ENCODE results near the gene UTP11. TPM values are rescaled to one million over a fixed set of nuclear protein-coding genes. Genes with fewer than 3 reads are reported as not detected.
A peak's percentile ranks its signal among the peaks of the same experiment; 100 is the strongest.
"Not testable (repeated sequence)": the region's sequence is repeated elsewhere in the genome, so short reads cannot be mapped to it uniquely, and the experiment has no call there.

UTP11 gene
- total RNA-seq, 1 experiment from 2014 or later, result 45.4 TPM

DNA sequence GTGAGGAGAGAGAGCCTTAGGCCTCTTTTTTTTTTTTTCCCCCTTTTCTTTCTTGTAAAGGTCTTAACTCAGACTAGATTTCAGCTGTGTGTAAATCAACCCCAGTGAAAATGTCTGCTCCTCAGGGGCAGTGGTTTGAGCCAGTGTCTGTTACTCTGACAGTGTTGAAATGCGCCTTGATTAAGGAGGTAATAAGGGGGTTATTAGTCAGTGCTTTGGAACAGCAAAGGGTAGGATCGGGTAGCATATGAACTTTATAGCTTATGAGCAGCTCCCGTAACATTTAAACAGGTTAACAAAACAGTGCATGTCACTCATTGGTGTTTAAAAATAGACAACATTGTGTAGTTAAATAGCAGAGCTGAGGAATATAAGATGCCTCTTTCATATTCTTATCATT is 10.3 kb downstream of the UTP11 start:
- in situ Hi-C loops (cut with HindIII; ENCODE audit: low pct_unique_long_range_greater_than_20kb, low sequenced_read_pairs), result no loop called here

DNA sequence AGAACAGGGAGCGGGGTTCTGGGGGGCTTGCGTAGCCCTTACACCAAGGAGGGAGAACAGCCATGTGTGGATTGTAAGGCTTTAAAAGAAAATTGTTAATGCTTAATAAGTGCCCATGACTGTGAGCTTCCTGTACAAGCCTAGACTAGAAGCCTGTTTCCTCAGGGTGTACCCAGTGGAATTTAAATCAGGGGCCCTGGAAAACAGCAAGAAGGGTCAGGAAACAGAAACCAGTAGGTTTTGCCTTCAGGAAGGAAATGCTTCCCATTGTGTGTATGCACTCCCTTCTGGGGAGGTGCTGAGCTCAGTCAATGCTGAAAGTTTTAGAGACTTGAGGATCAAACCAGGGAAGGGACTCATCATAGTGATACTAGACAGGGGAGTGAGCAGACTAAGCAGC is 12.7 kb downstream of the UTP11 start:
- in situ Hi-C loops (cut with HindIII; ENCODE audit: low pct_unique_long_range_greater_than_20kb, low sequenced_read_pairs), result no loop called here
- DNase-seq (ENCODE audit: low read depth), result no peak

More for the DNA sequence above, 10.3 kb downstream of the UTP11 start:
- no peak for DNase-seq (ENCODE audit: low read depth)

GRCh38 chr1:38025664-38026063 is 13.1 kb downstream of the UTP11 start:
- in situ Hi-C loops (cut with HindIII; ENCODE audit: low pct_unique_long_range_greater_than_20kb, low sequenced_read_pairs), result no loop called here
- DNase-seq (ENCODE audit: low read depth), result no peak

DNA sequence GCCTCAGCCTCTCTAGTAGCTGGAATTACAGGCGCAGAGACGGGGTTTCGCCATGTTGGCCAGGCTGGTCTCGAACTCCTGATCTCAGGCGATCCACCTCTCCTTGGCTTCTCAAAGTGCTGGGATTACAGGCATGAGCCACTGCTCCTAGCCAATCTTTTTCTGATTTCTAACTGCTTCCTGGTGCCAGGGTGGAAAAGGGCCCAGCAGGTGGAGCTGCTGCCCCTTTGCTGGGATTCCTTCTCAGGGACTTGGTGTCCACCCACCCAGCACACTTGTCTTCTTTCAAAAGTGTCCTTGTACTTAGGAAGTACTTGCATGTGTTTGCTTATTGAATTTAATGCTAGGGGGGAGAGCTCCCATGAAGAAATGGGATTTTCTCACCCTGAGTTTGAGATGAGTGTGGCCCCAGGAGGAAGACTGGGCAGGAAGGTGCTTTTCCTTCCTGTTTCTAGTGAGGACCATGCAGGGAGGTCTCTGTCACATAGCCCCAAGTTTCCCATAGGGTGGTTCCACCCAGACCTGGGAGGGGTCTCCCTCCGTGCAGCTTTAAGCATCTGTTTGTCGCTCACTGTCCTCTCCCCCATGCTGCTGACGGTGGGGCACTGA is 14.2 kb downstream of the UTP11 start:
- in situ Hi-C loops (cut with HindIII; ENCODE audit: low pct_unique_long_range_greater_than_20kb, low sequenced_read_pairs), result no loop called here
- DNase-seq (ENCODE audit: low read depth), result peak; percentile 64

GRCh38 chr1:38027201-38028104 is 14.9 kb downstream of the UTP11 start:
- in situ Hi-C loops (cut with HindIII; ENCODE audit: low pct_unique_long_range_greater_than_20kb, low sequenced_read_pairs), result no loop called here

GRCh38 chr1:38028105-38028591 is 15.6 kb downstream of the UTP11 start:
- no peak for DNase-seq (ENCODE audit: low read depth)
- in situ Hi-C loops (cut with HindIII; ENCODE audit: low pct_unique_long_range_greater_than_20kb, low sequenced_read_pairs), result no loop called here

More at GRCh38 chr1:38027201-38028104, 14.9 kb downstream of the UTP11 start:
- no peak for DNase-seq (ENCODE audit: low read depth)

DNA sequence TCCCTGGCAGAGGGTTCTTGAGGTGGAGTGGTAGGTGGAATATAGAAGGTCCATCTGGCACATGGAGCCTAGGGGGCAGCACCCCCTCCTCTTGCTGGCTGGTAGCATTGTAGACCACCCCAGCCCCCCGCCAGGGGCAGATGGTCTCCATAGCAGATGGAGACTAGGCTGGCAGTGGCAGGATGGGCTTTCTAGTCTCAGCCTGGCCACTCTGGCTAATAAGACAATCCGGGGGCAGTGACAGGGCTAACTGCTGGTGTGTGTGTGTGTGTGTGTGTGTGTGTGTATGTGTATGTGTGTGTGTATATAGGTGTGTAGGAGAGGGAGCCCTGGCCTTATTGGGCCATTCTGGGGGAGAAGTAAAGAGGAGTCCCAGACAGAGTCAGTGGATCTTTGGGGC is 16.1 kb downstream of the UTP11 start:
- no peak for DNase-seq (ENCODE audit: low read depth)
- in situ Hi-C loops (cut with HindIII; ENCODE audit: low pct_unique_long_range_greater_than_20kb, low sequenced_read_pairs), result no loop called here

DNA sequence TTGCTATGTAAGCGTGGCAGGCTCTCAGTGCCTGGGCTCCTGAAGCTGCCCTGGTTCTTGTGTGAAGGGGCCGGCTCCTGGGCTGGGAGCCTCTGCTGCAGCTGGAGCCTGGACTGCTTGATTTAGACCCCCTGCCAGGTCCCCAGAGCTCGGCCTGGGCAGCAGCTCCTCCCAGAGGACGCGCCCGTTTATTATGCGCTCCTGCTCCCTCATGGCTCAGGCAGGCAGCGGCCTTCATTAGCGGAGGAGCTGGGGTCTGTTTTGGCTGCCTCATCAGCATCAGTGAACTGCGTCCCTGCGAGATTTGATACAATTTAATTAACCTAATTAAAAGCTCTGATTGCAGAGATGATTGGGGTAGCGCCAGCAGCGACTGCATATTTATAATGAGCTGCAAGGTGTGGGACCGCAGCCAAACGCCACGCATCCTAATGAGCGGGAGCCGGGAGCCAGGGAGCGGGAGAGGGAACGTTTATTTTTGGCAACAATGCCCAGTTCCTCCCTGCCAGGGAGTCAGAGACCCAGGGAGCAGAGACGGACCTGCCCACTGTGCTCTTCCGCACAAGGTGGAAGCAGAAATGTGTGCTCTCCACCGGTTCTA is 16.6 kb downstream of the UTP11 start:
- DNase-seq (ENCODE audit: low read depth), result no peak
- in situ Hi-C loops (cut with HindIII; ENCODE audit: low pct_unique_long_range_greater_than_20kb, low sequenced_read_pairs), result no loop called here

- in situ Hi-C loops (cut with HindIII; ENCODE audit: low pct_unique_long_range_greater_than_20kb, low sequenced_read_pairs), result no loop called here
- DNase-seq (ENCODE audit: low read depth), result peak; percentile 85
Measured at GRCh38 chr1:38029685-38030511, 17.4 kb downstream of the UTP11 start.

- no peak for DNase-seq (ENCODE audit: low read depth)
- in situ Hi-C loops (cut with HindIII; ENCODE audit: low pct_unique_long_range_greater_than_20kb, low sequenced_read_pairs), result no loop called here
Measured at GRCh38 chr1:38030596-38031512, 18.3 kb downstream of the UTP11 start.

DNA sequence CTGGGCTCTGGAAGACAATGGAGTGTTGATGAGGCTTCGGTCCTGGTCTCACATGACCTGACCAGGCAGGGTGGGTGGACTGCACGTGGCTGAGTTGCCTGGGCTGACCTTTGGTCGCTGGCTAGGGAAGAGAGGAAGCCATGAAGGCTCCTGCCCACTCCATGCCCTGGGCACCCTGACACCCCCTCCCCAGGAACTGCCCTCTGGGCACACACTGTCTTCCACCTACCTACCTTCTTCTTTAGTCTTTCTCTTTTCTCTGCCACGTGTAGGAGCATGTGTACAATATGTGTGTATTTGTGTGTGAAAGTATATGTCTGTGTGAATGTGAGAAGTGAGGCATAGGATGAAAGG is 19.0 kb downstream of the UTP11 start:
- in situ Hi-C loops (cut with HindIII; ENCODE audit: low pct_unique_long_range_greater_than_20kb, low sequenced_read_pairs), result no loop called here

DNA sequence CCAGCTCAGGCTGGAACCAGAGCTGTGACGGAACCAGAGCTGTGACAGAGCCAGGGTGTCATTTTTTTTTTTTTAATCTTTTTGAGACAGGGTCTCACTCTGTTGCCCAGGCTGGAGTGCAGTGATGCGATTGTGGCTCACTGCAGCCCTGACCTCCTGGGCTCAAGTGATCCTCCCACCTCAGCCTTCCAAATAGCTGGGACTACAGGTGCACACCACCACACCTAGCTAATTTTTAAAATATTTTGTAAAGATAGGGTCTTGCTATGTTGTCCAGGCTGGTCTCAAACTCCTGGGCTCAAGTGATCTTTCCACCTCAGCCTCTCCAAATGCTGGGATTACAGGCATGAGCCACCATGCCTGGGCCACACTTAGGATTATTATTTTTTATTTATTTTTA is 20.5 kb downstream of the UTP11 start:
- DNase-seq (ENCODE audit: low read depth); in situ Hi-C loops (cut with HindIII; ENCODE audit: low pct_unique_long_range_greater_than_20kb, low sequenced_read_pairs): not testable (repeated sequence)

More for the DNA sequence above, 19.0 kb downstream of the UTP11 start:
- DNase-seq (ENCODE audit: low read depth), result no peak

DNA sequence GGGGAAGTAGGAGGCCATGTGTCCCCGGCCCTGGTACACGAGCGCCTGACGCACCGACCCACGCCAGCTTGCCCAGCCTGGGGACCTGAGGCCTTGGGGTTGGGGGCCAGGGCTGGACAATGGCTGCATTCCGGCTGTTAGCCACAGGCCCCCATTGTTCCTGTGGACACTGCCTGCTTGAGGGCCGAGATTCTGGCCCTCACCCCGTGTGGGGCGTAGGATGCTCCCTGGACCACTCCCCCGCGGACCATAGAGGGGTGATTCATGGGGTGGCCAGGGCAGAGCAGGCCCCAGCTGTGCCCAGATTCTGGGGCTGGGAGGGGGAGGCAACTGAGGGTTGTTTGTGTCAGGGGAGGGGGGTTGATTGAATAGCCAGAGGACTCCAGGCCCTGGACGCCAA is 22.3 kb downstream of the UTP11 start:
- DNase-seq (ENCODE audit: low read depth), result no peak
- in situ Hi-C loops (cut with HindIII; ENCODE audit: low pct_unique_long_range_greater_than_20kb, low sequenced_read_pairs), result no loop called here

DNA sequence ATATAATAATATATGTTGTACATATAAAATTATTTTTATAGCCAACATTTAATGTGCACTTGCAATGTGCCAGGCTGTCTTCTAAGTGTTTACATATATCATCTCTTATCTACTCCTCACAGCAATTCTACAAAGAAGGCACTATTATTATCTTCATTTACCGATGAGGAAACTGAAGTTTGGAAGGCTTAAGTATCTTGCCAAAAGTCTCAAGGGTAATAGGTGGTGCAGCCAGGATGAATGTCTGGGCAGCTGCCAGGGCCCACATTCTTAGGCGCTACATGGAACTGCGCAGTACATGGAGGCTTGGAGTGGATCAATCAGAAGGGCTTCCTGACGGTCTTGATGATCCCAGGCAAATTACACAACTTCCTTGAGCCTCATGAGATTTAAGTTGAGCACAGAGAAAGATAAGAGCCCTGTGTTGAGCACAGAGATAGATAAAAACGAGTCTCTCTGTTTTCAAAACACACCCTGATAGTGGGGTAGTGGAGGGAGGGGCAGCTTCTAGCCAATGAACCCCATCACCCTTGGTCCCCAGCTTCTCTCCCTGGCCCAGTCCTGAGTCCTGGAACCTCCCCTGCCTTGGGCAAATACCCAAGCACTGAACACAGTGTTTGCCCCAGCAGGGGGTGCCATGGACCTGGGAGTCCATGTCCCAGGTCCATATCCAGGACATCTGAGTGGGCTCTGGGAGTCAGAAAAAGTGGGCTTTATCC is 24.8 kb downstream of the UTP11 start:
- in situ Hi-C loops (cut with HindIII; ENCODE audit: low pct_unique_long_range_greater_than_20kb, low sequenced_read_pairs), result no loop called here
- DNase-seq (ENCODE audit: low read depth), result no peak

- in situ Hi-C loops (cut with HindIII; ENCODE audit: low pct_unique_long_range_greater_than_20kb, low sequenced_read_pairs), result no loop called here
- no peak for DNase-seq (ENCODE audit: low read depth)
Measured at GRCh38 chr1:38038861-38039260, 26.3 kb downstream of the UTP11 start.

DNA sequence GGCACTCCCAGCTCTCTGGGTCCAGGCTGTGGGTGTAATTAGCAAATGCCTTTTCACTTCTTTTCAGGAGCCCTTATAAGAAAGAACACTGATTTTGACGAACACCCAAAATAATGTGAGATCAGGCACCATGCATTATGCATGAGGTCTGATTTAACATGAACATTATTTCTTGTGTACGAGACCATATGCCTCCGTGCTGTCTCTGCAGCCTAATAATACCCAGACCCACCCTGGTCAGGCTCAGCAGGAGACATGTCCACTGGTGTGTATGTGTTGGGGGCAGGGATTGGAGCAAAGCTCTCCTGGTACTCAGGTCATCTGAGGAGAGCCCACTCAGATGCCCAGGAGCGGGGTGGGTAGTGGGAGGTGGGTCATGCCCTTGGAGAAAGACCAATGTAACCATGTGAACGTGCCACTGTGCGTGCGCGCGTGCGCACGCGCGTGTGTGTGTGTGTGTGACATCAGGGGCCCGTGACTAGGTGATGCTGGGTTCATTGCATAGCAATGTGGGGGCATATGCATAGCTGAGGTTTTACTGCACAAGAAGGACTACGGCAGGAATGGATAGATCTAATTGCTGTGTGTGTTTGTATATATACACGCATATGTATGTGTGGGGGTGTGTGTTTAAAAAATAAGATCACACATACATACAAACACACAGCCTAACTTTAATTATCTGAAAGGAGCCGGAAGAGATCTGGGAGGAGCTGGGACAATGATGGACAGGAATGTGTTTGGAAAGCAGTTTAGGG is 27.0 kb downstream of the UTP11 start:
- in situ Hi-C loops (cut with HindIII; ENCODE audit: low pct_unique_long_range_greater_than_20kb, low sequenced_read_pairs), result no loop called here
- DNase-seq (ENCODE audit: low read depth), result no peak

All from Caki2 (cell line).